HG02623 (cell line): Measurements from ENCODE around the gene HOXA4.

Source experiments
- ATAC-seq: cut with Tn5 transposase; IDR thresholded peaks from one replicate; pipeline ENCODE4 v1.9.1; 2021; ENCODE audit warnings: moderate library complexity; ENCODE audit not compliant: unreplicated experiment

Gene HOXA4

GRCh38 chr7:27147199-27148030, 16.9 kb upstream of the HOXA4 start, which contains the start of gene HOXA6:
HOXA6 (minus strand) TSS chr7:27147774; CDS start chr7:27147749, 25 bp downstream.
- no peak for ATAC-seq

- no peak for ATAC-seq
Observed at GRCh38 chr7:27146491-27147198, 16.1 kb upstream of the HOXA4 start.

- no peak for ATAC-seq
Observed at GRCh38 chr7:27145914-27146412, 15.4 kb upstream of the HOXA4 start.

DNA sequence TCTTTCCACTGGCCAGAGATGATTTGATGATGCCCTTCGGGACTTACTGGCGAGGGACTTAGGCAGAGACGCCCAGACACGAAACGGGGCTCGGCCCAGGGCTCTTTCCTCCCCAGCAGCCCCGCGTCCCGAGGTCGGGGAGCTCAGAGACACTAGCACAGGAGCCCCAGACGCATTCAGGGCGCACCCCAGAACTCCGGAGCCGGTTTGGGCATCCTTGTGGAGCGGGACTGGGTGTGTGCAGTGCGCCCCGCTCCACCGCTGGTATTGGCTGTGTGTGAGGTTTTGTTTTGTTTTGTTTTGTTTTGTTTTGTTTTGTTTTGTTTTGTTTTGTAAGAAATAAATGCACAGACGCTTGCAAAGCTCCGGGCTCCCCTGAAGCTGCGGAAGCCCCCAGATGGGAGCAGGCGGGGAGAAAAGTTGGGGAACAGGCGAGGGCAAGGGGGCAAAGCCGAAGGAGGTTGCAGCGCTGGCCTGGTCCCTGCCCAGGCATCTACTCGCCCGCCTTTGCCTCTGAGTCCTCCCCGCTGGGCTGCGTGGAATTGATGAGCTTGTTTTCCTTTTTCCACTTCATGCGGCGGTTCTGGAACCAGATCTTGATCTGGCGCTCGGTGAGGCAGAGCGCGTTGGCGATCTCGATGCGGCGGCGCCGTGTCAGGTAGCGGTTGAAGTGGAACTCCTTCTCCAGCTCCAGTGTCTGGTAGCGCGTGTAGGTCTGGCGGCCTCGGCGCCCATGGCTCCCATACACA, 14.8 kb upstream of the HOXA4 start:
- no peak for ATAC-seq

- ATAC-seq = no peak
Observed at GRCh38 chr7:27144781-27145164, 14.2 kb upstream of the HOXA4 start.

GRCh38 chr7:27143950-27144780, 13.6 kb upstream of the HOXA4 start:
- no peak for ATAC-seq

DNA sequence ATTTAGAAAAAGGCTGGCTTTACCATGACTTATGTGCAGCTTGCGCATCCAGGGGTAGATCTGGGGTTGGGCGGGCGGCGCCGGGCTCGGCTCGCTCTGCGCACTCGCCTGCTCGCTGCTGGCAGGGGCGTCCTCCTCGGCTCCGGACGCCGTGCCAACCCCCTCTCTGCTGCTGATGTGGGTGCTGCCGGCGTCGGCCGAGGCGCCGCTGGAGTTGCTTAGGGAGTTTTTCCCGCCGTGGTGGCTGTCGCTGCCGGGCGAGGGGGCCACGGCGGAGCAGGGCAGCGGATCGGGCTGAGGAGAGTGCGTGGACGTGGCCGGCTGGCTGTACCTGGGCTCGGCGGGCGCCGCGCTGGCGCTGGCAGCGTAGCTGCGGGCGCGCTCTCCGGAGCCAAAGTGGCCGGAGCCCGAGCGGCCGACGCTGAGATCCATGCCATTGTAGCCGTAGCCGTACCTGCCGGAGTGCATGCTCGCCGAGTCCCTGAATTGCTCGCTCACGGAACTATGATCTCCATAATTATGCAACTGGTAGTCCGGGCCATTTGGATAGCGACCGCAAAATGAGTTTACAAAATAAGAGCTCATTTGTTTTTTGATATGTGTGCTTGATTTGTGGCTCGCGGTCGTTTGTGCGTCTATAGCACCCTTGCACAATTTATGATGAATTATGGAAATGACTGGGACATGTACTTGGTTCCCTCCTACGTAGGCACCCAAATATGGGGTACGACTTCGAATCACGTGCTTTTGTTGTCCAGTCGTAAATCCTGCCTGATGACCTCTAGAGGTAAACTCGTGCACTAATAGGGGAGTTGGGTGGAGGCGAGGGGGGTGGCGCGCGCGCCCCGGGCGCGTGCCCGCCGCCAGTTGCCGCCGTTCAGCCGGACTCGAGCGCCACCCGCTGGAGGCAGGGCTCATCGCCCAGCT, 12.7 kb upstream of the HOXA4 start, which contains the start of gene HOXA5:
TSS of gene HOXA5 (minus strand) at position 659 of the 927 bp plus-strand sequence. CDS start at position 585, 74 bp downstream.
- no peak for ATAC-seq

- ATAC-seq = no peak
Observed at GRCh38 chr7:27142580-27143022, 12.0 kb upstream of the HOXA4 start.

DNA sequence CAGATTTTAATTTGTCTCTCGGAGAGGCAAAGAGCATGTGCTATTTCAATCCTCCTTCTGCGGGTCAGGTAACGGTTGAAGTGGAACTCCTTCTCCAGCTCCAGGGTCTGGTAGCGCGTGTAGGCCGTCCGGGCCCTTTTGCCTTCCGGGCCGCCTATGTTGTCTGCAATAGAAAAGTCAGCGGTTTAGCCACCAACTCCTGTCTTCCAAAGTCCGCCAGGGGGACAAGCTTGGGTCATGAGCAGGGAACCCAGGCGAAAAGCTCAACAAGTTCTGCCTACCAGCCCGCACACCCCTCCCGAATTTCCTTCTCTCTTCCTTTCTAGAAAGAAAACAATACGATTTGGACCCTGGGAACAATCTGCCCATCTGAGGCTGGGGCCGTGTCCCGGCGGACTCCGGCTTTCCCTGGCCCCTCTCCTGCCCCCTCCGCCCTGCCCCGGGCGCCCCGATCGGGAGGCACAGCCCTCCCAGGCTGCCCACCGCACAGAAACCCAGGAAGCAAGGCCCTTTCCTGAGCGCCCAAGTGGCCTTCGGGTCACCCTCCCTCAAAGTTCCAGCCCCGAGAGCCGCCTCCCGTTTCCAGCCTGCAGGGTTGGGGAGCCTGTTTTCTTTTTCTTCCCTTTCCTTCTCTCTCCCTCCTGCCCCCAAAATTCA, 11.5 kb upstream of the HOXA4 start:
- no peak for ATAC-seq

DNA sequence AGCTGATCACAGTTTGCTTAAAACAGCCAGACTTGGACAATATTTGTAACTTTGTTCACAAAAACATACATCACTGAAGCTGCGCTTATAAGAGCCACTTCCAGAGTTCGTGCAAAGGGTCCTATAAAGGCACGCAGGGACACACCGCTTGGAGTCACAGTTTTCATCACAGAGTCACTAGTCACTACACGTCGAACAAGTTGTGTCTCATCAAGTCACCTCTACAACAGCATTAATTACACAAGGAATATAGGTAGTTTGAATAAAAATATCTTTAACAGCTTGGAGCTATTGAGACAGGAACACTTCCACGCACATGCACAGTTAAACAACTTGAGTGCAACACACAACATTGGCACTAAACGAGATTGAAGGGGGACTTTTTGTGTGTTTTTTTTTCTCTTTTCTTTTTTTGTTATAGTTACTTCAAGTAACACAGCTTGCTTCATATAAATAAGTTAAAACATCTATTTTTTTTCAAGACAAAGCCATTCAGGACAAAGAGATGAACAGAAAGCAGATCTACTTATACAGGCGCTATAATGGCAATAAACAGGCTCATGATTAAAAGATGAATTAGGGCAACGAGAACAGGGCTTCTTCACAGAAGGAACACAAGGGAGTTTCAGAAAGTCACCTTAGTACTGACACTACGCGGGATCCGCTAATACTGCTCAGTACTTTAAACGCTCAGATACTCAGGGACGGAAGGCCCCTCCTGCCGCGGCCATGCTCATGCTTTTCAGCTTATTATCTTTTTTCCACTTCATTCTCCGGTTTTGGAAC, 10.8 kb upstream of the HOXA4 start:
- ATAC-seq = no peak

DNA sequence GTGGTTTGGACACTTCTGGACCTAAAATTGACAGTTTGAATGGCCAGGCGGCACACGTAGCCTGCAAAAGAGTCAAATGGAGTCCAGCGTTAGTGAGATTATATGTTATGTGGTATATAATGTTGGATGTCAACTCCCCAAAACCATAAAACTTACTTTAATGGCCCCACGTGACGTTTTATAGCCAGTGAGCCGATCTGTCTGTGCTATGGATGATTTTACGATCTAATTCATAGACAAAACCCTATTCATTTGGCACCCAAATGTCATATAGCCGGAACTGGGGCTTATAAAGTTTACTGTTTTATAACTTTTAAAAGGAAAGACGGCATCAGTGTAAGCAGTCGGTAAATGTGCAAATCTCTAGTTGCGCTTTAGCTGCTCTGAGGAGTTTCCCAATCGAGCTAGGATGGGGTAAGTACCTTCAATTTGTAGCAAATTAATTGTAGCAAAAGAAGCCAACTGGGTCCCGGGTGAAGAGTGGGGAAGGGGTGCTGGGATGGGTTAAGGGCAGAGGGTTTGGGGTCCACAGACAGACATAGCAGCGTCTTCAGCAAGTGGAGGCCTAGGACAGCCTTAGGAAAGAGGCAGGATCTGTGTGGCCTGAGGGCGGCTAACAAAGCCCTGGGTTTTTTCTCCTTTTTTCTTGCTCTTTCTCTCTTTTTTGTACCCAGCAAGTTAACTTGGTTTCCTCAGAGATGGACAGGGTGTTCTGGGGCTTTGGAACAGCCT, 9.7 kb upstream of the HOXA4 start:
- no peak for ATAC-seq

GRCh38 chr7:27139334-27140125, 9.0 kb upstream of the HOXA4 start:
- ATAC-seq = no peak

DNA sequence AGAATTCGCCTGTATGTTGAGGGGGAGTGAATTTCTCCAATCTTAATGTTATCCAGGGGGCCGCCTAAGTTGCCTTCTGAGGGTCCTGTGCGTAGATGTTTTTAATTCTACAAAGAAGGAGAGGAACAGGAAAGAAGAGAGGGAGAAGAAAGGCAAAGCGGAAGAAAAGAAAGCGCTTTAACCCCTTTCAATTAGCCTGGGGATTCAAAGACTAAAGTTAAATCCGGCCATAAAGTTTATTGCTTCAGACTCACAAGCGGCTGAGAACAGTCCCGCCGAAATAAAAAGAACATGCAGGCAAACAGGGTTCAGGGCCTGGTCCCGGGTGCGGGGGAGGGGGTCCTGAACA, 8.4 kb upstream of the HOXA4 start:
- no peak for ATAC-seq

DNA sequence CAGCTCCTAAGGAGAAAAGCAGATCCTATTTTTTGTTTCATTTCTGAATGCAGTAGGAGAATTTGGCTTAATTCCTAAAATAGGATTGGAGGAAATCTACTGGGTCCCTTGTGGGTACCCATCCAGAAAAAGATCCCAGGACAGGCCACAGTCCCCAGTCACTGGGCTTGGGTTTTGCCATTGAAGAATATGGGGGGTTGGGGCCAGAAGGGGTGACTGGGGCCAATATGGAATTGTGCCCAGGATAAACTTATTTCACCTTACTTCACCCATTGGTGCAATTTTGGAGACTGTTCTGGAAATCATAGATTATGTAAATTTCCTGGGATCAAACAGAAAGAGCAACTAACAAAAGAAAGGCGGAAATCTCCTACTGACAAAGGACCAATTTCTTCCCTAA, 7.9 kb upstream of the HOXA4 start:
- no peak for ATAC-seq

GRCh38 chr7:27137640-27138315, 7.2 kb upstream of the HOXA4 start:
- ATAC-seq = no peak

GRCh38 chr7:27134392-27134791, 3.8 kb upstream of the HOXA4 start:
- ATAC-seq = no peak
